Adrenal gland (tissue), 12 donors: Measurements from ENCODE around the gene TBC1D21. TPM values are rescaled to one million over a fixed set of nuclear protein-coding genes. Genes with fewer than 3 reads are reported as not detected.

ENCODE experiments used
- DNase-seq, 7 donors: peaks; one replicate each; pipeline ENCODE4 v3.0.0-alpha.2; 2019 to 2020
- H3K27ac ChIP-seq, 5 donors: fragments of 200-600 bp; sonication (generic) in 4 of 5; 1 replicate in 3 of 5; 2 replicates in 2 of 5; pipeline versions ENCODE4 v1.5.1 to v1.8.0; 2016 to 2020; ENCODE audit warnings: mild to moderate bottlenecking in 1 of 5
- H3K27me3 ChIP-seq: fragments of 200-600 bp; 2 replicates; pipeline ENCODE4 v1.8.0; 2021
- H3K36me3 ChIP-seq, 2 donors: fragments of 200-600 bp; replicated peaks in 1 of 2; 1 replicate in 1 of 2; 2 replicates in 1 of 2; pipeline versions ENCODE4 v1.5.1 to v1.8.0; 2018 to 2022
- H3K4me1 ChIP-seq, 2 donors: fragments of 200-600 bp; replicated peaks in 1 of 2; 1 replicate in 1 of 2; 2 replicates in 1 of 2; pipeline versions ENCODE4 v1.5.1 to v1.8.0; 2018 to 2021
- H3K4me3 ChIP-seq, 4 donors: fragments of 200-600 bp; sonication (generic) in 3 of 4; one replicate each; pipeline ENCODE4 v1.5.1; 2016 to 2018
- H3K9me3 ChIP-seq, 3 donors: fragments of 200-600 bp; sonication (generic) in 1 of 3; replicated peaks in 1 of 3; 1 replicate in 2 of 3; 2 replicates in 1 of 3; pipeline versions ENCODE4 v1.5.1 to v1.8.0; 2016 to 2021
- POLR2A ChIP-seq, 2 donors: fragments of 450-650 bp; IDR thresholded peaks; one replicate each; pipeline ENCODE4 v1.6.1; 2017; ENCODE audit warnings: antibody characterized with exemption in 2 of 2, mild to moderate bottlenecking in 2 of 2, moderate library complexity in 1 of 2
- WGBS, 4 donors: extraction: QIAGEN DNeasy Blood & Tissue Kit in 2 of 4; methylation state at CpG; one replicate each; pipeline versions ENCODE4 v1.1.5 to v1.1.7; 2013 to 2017; 5-methylcytosine and 5-hydroxymethylcytosine counted together
- intact Hi-C, 2 donors: fragments of 100-400 bp; cut with DNase I; formaldehyde crosslinking; loops; one replicate each; pipeline versions ENCODE4 v1.14.1 to v1.15.0; 2022 to 2023
- polyA plus RNA-seq, 3 donors: library from polyadenylated mRNA; stranded (reverse); fragments of 200-250 nt in 2 of 3; fragments of 350-450 nt in 1 of 3; fragmentation: Illumina TruSeq in 1 of 3; extraction: RNeasy Lipid Tissue Mini Kit (QIAGEN cat#74804) in 1 of 3; gene quantifications; one replicate each; pipeline ENCODE4 v1.2.3, GENCODE V29; 2013 to 2014
- total RNA-seq, 9 donors: library from RNA; depleted of rRNA in 4 of 9; stranded (reverse); fragments of >200 nt in 4 of 9; fragments of 120-200 nt in 1 of 9; fragmentation: NEBNext Ultra II Directional in 1 of 9; extraction: Animal tissue kit (Norgen Biotek cat#: 25700) in 1 of 9; gene quantifications; one replicate each; pipeline versions ENCODE4 v1.1.0 to v1.2.4, GENCODE V29; 2013 to 2023
- TF ChIP-seq, protein P1 (sequence below), 6 experiments: fragments of 450-650 bp in 4 of 6; fragments of 200-600 bp in 2 of 6; sonication (generic) in 1 of 6; IDR thresholded peaks; 1 replicate in 5 of 6; 2 replicates in 1 of 6; pipeline versions ENCODE4 v1.5.1 to v1.8.0; 2016 to 2021; ENCODE audit warnings: antibody characterized with exemption in 6 of 6, mild to moderate bottlenecking in 2 of 6, moderate library complexity in 1 of 6
- donor health status: healthy with polysubstance abuse.
- donor health status: Bipolar disorder and iron deficiency.
- donor health status: DM: yes; HTN: yes; CAD: no.
- donor health status: DM: no; HTN: no; CAD: no.
- donor health status: DM: no; HTN: no; CAD: no.
- donor health status: DM: yes; HTN: yes; CAD: no.

TBC1D21 gene
- total and polyA plus RNA-seq, 12 donors, result not detected

DNA sequence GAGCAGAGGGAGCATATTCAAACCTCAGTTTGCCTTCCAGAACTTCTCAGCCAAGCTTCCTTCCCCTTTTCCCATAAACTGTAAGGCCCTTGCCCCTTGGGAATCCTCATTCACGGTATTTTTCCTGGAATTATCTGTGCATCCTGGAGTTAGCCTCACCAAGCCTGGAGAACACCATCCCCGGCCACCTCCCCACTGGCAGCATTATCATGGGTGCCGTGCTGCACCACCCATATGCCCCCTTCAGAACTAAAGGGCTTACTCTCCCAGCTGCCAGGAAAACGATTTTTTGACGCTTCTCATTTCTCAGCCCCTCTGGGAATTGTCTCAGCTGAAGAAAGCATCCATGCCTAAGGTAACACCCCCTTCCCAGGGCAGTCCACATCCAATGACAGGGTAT, 20.9 kb upstream of the TBC1D21 start:
- H3K36me3 ChIP-seq, result no peaks in the 10 kb centered on the region
- H3K4me3 ChIP-seq, result no peak overlapping the region
- whole genome bisulfite sequencing, 4 donors, result 68 to 74% (median 70%) methylated on average over 5 of the region's 5 CpGs
- H3K27ac ChIP-seq, result no peak overlapping the region
- TF ChIP-seq POLR2A (IDR thresholded peaks at IDR 0.05), result no peak
- TF ChIP-seq, protein P1, sequence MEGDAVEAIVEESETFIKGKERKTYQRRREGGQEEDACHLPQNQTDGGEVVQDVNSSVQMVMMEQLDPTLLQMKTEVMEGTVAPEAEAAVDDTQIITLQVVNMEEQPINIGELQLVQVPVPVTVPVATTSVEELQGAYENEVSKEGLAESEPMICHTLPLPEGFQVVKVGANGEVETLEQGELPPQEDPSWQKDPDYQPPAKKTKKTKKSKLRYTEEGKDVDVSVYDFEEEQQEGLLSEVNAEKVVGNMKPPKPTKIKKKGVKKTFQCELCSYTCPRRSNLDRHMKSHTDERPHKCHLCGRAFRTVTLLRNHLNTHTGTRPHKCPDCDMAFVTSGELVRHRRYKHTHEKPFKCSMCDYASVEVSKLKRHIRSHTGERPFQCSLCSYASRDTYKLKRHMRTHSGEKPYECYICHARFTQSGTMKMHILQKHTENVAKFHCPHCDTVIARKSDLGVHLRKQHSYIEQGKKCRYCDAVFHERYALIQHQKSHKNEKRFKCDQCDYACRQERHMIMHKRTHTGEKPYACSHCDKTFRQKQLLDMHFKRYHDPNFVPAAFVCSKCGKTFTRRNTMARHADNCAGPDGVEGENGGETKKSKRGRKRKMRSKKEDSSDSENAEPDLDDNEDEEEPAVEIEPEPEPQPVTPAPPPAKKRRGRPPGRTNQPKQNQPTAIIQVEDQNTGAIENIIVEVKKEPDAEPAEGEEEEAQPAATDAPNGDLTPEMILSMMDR (IDR thresholded peaks at IDR 0.05), result no peak
- no peaks in the 10 kb centered on the region for H3K9me3 ChIP-seq
- no peak for DNase-seq
- H3K4me1 ChIP-seq, result no peaks in the 10 kb centered on the region
- H3K27me3 ChIP-seq, result no peaks in the 10 kb centered on the region
- intact Hi-C loops, result no loop called here

DNA sequence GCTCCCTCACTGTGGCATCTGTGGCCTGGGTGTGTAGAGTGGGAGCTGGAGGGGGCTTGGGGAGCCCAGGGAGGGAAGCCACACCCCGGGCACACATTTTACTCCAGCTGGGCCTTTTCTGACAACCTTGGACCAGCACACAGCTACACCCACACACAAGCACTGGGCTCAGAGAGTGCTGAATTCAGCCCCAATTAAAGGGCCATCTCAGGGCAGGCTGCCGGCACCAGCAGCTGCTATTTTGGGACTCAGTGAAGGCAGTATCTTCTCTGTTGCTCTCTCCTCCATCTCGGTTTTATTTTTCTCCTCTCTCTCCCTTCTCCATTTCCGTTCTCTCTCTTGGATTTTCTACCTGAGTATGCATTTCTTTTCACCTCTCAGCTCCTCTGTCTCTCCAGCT, 19.1 kb upstream of the TBC1D21 start:
- no peaks in the 10 kb centered on the region for H3K4me1 ChIP-seq
- intact Hi-C loops, result no loop called here
- H3K4me3 ChIP-seq, result no peak overlapping the region
- H3K36me3 ChIP-seq, result no peaks in the 10 kb centered on the region
- no peaks in the 10 kb centered on the region for H3K9me3 ChIP-seq
- DNase-seq, result no peak
- H3K27me3 ChIP-seq, result no peaks in the 10 kb centered on the region
- WGBS, 4 donors, result 41 to 55% (median 51%) methylated on average over 3 to 4 of the region's 4 CpGs
- no peak overlapping the region for H3K27ac ChIP-seq
- TF ChIP-seq, protein P1 (IDR thresholded peaks at IDR 0.05), result no peak
- TF ChIP-seq POLR2A (IDR thresholded peaks at IDR 0.05), result no peak

DNA sequence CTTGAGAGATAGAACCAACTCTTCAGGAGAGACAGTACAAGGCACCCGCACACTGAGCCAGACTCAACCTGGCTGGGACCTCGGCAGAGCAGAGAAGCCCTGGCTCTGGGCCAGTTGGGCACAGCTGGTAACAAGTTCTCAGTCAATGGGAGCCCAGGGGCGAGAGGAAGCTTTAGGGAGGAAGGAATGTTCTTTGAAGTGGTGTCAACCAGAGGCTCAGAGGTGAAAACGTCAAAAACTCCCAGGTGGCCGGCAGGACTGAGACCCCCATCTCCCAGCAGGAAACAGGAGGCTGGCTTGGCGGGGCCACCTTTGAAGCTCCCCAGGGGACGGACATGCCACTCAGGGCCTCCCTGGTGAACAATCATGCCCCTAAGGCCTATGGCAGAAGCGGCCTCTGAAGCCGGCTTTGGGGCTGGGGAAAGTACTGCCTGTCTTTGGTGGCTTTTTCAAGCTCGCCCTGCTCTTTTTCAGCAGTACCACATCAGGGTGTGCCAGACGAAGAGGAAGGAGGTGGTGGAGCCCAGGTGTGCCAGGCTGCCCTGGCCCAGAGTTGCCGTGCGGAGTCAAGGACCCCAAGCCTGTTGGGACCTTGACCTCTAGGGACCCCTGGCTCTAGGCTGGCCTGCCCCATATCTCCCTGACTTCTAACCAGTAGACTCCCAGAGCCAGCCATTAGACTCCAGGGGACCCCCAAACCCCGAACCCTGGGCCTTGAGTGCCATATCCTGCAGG, 16.7 kb upstream of the TBC1D21 start:
- no peak overlapping the region for H3K4me3 ChIP-seq
- H3K36me3 ChIP-seq, result no peaks in the 10 kb centered on the region
- H3K4me1 ChIP-seq, result no peaks in the 10 kb centered on the region
- H3K27me3 ChIP-seq, result no peaks in the 10 kb centered on the region
- TF ChIP-seq, protein P1 (IDR thresholded peaks at IDR 0.05), result no peak
- no peak for TF ChIP-seq POLR2A (IDR thresholded peaks at IDR 0.05)
- 62 to 68% (median 66%) methylated on average over 10 to 14 of the region's 14 CpGs for WGBS, 4 donors
- no peak overlapping the region for H3K27ac ChIP-seq
- no peak for DNase-seq
- no peaks in the 10 kb centered on the region for H3K9me3 ChIP-seq
- intact Hi-C loops, result no loop called here

DNA sequence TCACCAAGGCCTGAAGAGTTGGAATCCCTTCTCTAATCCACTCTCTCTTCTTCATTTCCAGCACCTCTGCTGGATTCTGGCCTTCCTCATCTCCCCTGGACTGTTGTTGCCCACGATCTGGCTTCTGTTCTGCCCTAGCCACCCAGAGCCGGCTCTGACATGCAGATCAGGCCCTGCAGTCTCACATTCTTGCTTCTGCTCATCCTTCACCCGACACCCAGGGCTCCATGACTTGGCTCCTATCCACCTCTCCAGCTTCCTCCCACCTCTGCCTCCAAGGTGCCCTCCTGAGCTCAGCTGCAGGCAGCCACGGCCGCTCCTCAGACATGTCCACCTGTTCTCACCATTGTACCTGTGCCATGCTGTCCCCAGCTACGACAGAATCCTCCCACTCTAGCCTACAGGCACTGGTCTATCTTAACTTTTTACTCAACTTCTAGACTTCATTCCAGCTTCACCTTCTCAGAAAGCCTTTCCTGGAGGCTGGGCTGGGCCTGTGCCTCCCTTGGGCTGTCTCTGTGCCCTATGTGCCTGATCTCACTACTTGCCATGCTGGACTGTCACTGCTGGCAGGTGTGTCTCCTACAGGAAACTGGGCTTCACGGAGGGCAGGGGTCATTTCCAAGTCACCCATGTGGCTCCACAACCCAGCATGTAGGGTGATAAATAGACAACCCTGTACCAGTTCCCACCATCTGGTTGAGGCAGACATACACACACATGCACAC, 16.0 kb upstream of the TBC1D21 start:
- Histone ChIP-seq H3K4me1 (no peaks in the 10 kb centered on the region), H3K9me3 (peaks cover 0 to under 1% (median 0%) of the 10 kb centered on the region in 3 donors), H3K27me3 (no peaks in the 10 kb centered on the region), H3K4me3 (no peak overlapping the region), H3K36me3 (no peaks in the 10 kb centered on the region), H3K27ac (no peak overlapping the region)
- 62 to 82% (median 77%) methylated on average over 6 to 7 of the region's 7 CpGs for WGBS, 4 donors
- no peak for DNase-seq
- TF ChIP-seq, protein P1 (IDR thresholded peaks at IDR 0.05), result no peak
- no peak for TF ChIP-seq POLR2A (IDR thresholded peaks at IDR 0.05)
- intact Hi-C loops, result no loop called here
